ENCODE measurements around the gene NTM.

The NTM gene

DNA sequence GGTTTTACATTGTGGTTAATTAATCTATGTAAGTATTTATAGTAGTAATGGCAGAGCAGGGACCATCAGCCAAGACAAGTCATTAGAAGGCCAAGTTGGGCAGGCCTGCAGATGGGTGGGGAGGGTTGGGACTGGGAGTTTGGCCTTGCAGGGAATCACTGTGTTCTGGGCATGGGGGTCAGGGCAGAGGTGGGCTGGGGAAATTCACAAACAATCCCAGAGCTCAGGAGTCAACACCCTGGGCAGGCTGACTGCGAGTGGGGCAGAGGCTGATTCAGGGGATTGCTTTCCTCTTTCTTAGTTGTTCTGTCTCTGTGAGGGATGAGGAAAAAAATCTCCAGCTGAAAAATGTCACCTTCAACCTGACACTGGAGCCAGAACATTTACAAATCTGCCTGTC lies 322.5 kb downstream of the NTM start:
- DNase-seq, result no peak

DNA sequence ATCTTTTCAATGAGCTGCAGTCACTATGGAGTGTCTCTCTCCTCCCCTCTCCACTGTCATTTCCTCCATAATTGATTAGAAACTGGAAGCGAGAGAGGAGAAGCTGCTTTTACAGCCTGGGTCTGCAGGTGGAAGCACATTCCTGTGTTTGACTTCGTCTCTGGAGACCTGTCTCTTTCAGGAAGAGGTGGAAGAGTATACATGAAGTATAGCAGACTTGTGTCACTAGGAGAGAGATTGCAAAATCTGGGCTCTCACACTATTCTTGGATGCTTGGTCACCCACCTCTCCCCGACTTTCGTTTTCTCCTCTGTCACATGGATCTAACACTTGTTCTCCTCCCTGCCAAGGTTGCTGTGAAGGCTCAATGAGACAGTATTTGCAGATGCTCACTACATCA lies 323.3 kb downstream of the NTM start:
- DNase-seq, result no peak

DNA sequence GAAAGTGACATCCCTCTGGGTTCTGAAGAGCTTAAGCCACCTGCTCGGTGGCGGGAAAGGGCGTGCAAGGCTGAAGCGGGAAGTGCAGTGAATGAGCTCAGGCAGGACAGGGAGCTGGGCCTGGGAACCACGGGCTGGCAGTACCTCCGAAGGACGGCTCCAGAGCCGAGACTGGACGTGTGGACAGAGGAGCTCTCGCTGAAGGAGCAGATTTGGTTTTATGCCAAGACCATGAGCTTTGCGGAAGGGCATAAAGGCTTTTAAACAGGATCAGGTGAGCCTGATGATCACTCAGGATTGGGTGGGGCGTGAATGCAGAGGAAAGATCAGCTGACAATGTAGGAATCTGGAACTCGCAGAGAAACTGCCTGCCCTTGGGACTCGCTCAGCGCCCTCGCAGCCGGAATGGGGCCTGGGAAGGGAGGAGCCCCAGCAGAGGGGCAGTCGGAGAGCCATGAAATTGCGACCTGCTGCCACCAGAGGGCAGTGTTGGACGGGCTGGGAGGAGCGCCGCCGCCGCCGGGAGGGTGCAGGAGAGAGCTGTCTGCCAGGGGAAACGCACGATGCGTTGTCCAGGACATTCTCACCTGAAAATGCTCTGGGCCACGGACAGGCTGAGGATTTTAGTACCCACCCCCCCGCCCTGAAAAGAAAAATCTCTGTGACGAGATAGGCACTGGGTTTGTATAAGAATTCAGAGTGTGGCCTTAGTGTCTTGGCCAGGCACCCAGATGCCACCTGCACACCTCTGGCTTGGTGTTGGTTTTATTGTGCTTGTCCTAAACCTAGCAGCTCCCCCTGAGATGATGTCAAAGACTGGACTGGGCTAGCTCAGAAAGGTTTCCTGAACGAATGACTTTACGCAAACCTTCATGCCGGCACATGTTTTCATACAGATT lies 324.4 kb downstream of the NTM start:
- DNase-seq, result peak; percentile 49

DNA sequence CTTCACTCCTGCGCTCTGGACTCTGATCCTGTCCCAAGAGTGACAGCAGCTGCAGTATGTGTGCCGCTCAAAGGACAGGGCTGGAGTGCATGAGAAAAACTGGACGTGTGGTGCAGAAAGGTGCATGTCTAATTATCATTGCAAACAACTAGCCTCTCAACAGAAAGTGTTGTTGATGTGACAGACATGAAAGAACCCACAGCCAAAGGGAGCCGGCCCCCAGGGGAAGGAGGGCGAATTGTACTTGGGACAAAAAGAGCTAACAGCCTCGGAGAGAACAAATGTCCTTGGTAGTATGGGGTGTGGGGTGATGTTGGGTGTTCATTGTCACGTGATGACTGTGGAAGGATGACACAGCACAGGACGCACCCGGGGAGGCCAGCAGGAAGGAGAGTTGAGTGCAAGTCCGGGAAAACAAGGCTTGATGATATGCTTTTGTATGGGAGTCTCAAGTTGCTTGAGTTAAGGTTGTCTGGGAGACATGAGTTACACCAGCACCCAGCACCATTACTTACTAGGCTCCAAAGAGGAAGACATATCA lies 325.5 kb downstream of the NTM start:
- no peak for DNase-seq

DNA sequence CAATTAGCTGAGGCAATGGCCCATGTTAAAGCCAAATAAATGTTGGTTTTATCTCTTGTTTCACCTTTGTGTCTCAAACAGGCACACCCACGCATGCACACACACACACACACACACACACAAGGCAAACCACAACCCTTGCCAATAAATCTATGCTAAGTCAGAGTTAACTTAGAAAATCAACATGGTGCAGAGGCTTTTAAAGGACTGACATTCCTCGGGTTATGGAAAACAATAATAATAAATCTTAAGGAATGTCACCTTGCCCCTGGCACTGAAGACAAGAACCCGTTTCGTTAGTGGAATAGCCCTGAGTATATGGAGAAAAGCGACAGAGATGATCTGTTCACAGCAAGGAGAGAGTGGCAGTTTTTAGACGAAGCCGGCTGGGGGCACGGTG lies 326.3 kb downstream of the NTM start:
- DNase-seq, result no peak

DNA sequence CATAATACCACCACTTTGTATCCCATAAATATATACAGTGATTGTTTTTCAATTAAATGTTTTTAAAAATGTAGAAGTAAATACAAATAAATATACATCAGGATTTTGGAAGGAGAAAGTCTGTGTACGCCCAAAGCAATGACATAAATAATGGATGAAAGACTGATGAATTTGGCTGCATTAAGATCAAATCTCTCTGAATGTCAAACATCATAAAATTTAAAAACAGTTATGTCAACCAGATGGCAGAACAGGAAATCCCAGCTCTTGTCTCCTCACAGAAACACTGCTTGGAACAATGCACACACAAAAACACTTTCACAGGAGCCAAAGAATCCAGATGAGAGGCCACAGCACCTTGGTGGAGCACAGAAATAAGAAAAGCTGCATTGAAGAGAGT lies 332.9 kb downstream of the NTM start:
- DNase-seq, result no peak

DNA sequence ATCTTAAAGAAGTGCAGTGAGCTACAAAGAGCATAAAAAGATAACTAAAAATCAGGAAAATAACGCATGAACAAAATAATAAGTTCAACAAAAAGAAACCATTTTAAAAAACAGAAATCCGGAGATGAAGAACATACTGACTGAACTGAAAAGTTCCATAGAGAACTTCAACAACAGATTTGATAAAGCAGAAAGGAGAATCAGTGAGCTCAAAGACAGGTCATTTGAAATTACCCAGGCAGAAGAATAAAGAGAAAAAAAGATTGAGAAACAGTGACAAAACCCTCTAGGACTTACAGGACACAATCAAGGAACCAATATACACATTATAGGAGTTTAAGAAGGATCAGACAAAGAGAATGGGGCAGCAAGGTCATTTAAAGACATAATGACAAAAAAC lies 334.3 kb downstream of the NTM start:
- no peak for DNase-seq

DNA sequence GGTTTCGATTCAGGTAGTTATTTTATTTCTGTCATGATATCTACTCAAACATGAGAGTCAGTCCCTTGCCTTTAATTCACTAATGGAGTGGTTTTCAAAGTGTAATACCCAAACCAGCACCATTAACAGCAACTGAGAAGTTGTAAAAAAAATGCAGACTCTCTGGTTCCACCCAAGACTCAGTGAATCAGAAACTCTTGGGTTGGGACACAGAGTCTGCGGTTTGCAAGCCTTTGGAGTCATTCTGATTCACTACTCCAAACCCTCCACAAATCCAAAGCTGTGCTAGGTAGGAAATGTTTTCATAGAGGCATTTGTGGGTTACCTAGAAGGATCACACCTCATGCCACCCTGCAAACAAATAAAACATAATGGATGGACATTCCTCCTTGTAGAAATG lies 340.1 kb downstream of the NTM start:
- DNase-seq, result no peak

DNA sequence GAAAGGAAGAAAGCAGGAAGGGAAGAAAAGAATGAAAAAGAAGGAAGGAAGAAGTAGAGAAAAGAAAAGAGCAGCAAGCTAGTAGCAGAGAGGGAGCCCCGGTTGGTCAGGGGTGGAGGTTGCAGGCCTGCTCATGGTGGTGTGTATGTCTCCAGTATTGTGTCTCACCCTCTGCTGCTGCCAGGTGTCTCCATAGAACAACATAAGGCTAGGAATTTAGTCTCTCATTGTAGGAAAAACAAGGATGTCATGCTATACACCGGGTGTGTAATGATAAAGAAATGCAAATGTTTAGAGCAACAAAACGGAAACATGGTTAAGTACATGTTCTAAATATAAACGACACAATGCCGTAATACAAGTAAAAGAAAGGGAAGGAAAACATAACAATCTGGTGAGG lies 342.5 kb downstream of the NTM start:
- no peak for DNase-seq

DNA sequence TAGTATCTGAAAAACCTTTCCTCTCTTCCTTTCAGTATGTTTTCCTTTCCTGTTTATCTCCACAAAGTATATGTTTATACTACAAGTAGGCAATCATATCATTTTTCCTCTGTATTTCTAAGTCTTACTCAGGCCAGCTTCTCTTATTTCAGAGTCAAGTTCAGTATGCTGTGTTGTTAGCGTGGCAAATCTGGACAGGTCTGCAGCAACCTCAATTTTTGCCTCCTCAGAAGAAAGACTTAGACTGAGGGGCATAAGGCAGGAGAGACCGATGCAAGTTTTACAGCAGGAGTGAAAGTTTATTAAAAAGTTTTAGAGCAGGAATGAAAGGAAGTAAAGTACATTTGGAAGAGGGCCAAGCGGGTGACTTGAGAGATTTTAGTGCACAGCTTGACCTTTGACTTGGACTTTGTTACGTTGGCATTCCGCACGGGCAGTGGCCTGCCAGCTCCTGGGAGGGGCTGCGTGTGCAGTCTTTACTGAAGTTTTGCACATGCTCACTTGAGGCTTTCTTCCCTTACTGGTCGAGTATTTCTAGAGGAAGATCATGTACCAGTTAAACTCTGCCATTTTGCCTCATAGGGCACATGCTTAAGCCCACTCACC lies 343.2 kb downstream of the NTM start:
- no peak for DNase-seq

DNA sequence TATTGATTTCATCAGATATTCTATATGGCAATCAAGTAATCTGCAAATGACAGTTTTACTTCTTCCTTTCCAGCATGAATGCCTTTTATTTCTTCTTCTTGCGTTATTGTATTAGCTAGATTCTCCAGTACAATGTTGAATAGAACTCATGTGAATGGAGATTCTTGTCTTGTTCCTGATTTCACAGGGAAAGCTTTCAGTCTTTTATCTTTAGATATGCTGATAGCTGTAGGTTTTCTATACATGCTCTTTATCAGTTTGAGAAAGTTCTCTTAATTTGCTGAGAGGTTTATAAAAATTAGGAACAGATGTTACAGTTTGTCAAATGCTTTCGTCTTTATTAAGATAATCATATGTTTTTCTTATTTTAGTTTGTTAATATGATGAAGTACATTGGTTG lies 347.2 kb downstream of the NTM start:
- DNase-seq, result no peak

DNA sequence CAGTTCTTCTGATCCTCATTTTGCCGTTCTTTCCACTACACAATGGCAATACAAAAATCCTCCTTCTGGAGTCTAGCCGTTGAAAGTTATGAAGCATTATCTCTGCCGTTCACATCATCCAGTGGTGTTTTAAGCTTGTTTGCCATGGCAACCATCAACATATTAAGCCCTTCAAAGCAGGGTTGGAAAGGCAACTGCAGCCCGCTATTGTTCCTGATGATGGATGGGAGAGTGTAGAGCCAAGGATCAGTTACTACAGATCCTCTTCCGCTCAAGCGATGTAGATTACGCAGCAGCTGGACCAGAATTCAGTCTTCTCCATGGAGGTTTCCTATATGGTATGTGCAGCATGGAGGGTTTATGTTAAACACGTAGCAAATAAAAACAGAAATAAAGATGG lies 352.7 kb downstream of the NTM start:
- no peak for DNase-seq

DNA sequence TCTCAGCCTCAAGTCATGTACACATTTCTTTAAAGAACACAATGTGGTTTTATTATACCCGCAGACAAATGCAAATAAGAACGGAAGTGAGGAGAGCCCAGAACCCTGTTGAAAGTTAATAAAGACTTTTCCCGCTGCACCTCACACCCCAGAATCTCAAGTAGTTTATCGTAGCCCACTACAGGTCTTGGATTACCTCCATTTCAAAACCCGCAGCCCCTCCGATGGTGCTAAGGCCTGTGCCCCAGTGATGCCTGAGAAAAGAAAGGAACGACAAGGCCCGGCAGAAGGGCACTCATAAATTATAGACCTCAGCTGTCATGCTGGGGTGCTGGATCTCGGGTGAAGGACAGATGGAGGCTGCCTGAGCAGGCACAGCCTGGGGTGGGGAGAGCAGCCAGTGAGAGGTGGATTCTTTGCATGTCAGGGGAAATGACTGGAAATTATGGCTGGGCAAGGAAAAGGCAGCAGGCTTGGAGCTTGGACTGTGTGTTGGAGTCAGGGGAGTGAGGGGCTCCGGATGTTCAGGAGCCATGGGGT lies 354.1 kb downstream of the NTM start:
- no peak for DNase-seq

DNA sequence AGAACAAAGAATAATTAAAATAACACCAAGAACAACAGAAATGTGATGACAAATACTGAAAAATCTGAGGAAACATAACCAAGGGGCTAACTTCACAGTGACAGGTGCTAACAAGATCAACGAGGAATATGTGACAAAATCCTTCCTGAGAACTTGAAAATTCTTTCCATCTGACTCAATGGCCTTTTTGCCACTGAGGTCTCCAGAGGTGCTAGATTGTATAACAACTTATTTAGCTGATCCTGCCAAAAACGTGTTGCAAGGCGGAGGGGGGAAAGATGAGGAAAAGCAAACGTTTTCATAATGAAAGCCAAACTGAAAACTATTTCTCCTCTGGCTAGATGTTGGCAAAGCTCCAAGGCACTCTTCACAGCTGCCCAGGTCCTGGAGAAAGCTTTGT lies 364.5 kb downstream of the NTM start:
- DNase-seq, result no peak

DNA sequence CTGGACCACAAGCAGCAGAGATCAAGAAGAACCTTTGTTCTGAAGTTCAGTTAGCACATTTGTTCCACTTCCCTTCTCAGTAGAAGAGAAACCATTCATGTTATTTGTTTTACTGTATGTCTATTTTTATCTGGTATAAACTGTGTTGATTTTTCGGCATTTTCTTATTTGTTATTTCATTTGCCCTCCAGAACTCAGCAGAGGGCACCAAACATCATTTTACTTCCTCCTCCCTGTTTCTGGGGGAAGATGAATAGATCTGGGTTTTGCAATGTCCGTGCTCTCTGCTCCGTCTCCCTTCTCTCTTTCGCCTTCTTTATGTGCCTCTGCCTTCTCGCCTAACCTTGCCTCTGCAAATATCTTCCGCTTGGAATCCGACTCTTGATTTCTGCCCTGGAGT lies 366.9 kb downstream of the NTM start:
- DNase-seq, result no peak

DNA sequence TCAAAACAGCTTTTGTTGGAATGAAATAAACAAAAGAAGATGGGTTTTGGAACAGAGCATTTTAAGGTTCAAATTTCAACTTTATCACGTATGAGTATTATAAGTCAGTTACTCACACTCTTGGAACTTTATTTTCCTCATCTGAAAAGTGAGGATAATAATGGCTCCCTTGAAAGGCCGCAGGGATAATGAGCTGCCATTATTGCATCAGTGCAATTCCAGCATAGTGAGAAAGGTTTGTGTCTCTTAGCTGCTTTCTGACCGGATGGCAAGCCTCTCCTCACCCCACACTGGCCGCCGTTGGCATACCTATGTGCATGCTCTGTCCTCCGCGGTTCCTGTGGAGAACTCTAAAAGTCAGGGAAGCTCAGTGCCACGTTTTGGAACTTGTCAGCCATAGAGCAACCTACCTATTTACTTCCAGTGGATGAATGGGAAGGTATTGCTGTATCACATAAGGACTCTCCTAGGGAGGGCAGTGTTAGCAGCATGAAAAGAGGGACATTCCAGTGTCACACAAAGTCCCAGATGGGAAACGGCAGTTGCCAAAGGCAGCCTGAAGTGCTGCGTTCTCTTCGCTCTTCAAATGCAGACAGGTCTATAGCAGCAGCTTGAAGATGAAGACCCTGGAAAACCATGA lies 368.9 kb downstream of the NTM start:
- no peak for DNase-seq

DNA sequence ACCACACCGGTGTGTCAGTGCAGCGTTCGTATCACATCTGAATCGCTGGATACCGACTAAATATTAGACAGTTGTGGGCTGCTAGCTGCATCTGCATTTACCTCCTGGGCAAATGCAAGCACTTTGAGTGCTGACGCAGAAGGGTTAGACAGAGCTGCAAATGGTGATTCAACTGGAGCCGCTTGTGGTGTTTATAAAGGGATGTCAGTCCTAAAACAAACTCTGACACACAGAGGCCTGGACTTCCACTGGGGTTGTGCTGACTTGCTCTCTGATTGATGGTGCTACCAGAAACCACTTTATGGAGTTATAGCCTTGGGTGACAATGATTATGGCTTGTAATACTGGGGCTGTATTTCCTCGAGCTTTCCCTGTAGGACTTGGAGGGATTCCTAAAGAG lies 374.4 kb downstream of the NTM start:
- DNase-seq, result no peak

DNA sequence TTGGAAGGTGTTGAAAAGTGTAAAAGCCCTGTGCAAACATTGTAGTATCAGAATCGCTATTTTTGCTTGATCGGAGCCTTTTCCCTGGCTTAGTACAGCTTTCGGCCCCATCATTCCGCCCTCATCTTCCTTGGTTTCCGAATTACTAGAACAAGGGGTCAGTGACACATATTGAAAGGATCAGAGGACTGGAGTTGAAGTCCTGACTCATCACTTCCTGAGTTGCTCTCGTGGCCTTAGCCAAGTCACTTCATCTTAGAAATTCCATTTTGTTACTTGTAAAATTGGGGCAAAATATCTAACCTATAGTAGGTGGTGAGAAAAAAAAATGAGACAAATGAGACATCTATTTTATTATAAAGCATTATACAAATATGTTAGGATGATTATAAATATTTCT lies 375.0 kb downstream of the NTM start:
- DNase-seq, result no peak

DNA sequence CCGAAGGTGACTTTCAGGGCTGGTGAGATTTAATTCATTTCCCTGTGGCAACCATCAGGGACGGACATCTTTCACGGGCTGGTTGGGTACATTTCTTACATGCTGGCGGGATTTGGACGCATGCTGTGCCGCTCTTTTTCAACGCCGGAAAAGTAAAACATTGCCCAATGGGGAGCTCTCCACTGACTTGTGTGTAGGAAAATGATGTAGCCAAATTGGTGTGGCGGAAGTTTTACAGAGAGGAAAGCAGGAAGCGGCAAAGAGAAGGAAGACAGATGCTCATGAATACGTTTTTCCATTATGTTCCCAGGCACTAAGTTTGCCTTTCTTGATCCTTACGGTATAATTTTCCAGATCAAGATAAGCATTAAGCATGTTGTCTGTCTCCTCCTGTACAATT lies 375.8 kb downstream of the NTM start:
- no peak for DNase-seq

DNA sequence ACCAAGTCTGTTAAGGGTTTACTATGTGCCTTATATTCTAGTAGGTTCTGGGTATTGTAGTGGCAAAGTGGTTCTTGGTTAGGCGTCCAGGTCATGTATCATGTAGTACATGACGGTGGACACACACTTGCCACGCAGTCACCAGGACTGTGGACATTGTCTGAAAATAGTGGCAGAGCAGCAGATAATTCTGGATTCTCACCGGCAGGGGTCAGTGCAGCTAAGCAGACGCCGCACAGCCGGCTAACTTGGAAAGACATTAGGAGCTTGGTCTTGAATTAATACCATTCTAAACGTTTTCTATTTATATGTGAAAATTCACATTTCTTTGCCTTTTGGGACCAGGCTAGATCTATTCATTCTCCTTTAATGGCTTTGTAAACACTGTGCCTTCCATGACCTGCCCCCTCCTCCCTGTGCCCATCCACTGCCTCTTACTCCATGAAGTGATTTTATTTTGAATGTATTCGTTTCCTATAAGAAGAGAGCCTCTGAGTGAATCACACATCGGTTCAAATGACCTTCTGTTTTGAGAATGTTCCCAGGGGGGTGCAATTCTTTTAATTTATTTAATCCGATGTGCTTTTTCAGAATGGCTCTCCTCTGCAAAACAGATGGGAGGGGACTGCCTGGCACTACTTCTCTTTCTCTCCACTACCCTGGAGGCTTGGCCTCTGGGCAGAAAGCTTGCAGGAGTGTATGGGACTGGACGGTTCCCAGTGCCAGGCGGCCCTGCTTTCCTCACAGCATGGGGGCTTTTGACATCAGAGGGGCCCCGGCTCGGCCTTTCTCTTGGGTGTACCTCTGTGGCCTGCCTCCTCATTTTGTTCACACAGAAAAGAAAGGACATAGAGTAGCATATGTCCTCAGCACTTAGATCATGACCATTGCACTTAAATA lies 378.0 kb downstream of the NTM start:
- peak; percentile 4 for DNase-seq

DNA sequence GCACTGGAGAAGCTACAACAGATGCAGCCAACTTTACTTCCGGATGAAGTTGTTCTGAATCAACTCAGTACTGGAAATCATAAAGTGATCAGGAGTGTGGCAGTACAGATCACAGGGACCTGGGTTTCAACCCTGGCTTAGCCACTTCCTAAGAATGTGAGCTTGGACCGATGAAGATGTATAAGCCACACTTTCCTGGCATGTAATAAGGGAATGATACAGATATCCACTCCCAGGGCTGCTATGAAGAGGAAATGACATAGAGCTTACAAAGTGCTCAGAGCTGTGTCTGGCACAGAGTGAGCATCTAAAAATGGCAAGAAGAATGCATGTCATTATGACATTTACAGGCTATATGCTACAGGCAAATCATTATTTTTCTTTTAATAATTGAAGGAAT lies 378.7 kb downstream of the NTM start:
- DNase-seq, result no peak

DNA sequence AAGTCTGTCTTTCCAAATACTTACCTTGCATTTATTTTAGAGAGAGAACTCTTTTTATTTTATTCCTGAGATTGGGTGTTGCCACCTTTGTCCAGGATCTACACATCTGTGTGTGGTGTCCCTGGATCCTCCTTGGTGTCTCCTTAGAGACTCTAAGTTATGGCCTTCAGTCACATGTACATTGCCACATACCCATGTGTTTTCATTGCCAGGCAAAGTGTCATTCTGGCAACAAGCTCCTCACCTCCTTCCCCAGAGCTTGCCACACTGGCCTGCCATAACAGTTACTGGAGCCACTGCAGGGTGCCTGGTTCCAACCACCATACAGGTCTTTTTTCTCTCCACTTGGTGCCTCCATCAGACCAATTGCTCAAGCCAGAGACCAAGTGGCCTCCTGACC lies 379.7 kb downstream of the NTM start:
- no peak for DNase-seq

DNA sequence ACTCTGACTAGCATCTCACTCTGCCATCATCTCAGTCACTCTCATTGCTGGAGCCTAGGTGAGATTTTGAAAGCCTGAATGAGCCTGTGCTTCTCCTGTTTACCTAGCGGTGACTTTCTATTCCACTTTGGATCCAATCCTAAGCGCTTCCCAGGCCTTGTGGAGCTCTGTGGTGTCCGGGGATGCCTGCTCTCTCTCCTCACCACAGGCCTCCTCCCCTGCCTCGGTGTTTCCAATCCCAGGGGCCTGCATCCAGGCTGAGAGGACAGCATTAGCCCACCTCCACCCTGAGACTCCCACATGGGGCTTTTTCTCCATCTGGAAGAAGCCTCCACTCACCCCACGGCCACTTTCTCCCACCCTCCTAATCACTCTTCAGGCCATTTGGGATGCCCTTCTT lies 380.3 kb downstream of the NTM start:
- no peak for DNase-seq
